HCT116 (cell line): ENCODE data around the gene XYLT1.

ENCODE experiments used
- CEBPB ChIP-seq: IDR thresholded peaks from 2 replicates; pipeline ENCODE4 v1.6.1; 2012; ENCODE audit warnings: low read depth
- EGR1 ChIP-seq: IDR thresholded peaks from 2 replicates; pipeline ENCODE4 v1.6.1; 2012; ENCODE audit warnings: low read depth
- EZH2 ChIP-seq: fragments of 200-600 bp; sonication (generic); IDR thresholded peaks from 2 replicates; pipeline ENCODE4 v1.6.1; 2017; ENCODE audit warnings: antibody characterized with exemption, mixed run types
- POLR2A ChIP-seq: IDR thresholded peaks from 2 replicates; pipeline ENCODE4 v1.7.0; 2011; ENCODE audit warnings: borderline replicate concordance; ENCODE audit not compliant: insufficient read depth, insufficient read length; ENCODE audit errors: extremely low read depth
- POLR2AphosphoS5 ChIP-seq: IDR thresholded peaks from 2 replicates; pipeline ENCODE4 v1.6.1; 2011; ENCODE audit warnings: mild to moderate bottlenecking, low read depth, low read length, moderate library complexity
- TF ChIP-seq, protein P1 (sequence below): IDR thresholded peaks from 2 replicates; pipeline ENCODE4 v1.6.1; 2012
- TF ChIP-seq, protein P2 (sequence below), 3 experiments: fragments of 200-600 bp in 1 of 3; sonication (generic) in 1 of 3; IDR thresholded peaks in 2 of 3; conservative IDR thresholded peaks in 1 of 3; 2 replicates each; pipeline ENCODE4 v1.5.1; 2012 to 2017; ENCODE audit warnings: low read depth in 2 of 3, low read length in 2 of 3, antibody characterized with exemption in 1 of 3, borderline replicate concordance in 1 of 3, control low read depth in 1 of 3, mild to moderate bottlenecking in 1 of 3, mixed read lengths in 1 of 3, mixed run types in 1 of 3, moderate library complexity in 1 of 3; ENCODE audit not compliant: insufficient read depth in 1 of 3
- TF ChIP-seq, protein P3 (sequence below): IDR thresholded peaks from 2 replicates; pipeline ENCODE4 v1.6.1; 2011; ENCODE audit warnings: mild to moderate bottlenecking, low read length, moderate library complexity; ENCODE audit not compliant: insufficient replicate concordance; ENCODE audit errors: extremely low read depth

DNA sequence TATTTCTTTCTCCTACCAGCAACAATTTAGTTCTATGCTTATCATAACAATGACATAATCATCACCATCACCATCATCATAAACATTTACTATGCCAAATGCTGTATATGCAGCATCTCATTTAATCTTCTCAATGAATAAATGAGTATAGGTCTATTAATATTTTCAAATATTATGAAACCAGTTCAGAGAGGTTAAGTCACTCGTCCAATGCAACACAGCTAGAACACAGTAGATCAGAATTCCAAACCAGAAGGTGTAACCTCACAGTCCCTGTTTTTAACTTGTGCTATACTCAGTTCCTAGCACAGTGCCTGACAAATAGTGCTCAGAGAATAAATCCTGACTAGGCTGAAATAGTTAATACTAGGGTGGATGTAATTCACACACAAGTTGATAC lies 314.8 kb downstream of the XYLT1 start:
- TF ChIP-seq EZH2 (no peak), EGR1 (no peak), CEBPB (no peak), POLR2A (no peak), POLR2AphosphoS5 (no peak)
- TF ChIP-seq, protein P1, sequence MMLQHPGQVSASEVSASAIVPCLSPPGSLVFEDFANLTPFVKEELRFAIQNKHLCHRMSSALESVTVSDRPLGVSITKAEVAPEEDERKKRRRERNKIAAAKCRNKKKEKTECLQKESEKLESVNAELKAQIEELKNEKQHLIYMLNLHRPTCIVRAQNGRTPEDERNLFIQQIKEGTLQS, result no peak
- TF ChIP-seq, protein P2, sequence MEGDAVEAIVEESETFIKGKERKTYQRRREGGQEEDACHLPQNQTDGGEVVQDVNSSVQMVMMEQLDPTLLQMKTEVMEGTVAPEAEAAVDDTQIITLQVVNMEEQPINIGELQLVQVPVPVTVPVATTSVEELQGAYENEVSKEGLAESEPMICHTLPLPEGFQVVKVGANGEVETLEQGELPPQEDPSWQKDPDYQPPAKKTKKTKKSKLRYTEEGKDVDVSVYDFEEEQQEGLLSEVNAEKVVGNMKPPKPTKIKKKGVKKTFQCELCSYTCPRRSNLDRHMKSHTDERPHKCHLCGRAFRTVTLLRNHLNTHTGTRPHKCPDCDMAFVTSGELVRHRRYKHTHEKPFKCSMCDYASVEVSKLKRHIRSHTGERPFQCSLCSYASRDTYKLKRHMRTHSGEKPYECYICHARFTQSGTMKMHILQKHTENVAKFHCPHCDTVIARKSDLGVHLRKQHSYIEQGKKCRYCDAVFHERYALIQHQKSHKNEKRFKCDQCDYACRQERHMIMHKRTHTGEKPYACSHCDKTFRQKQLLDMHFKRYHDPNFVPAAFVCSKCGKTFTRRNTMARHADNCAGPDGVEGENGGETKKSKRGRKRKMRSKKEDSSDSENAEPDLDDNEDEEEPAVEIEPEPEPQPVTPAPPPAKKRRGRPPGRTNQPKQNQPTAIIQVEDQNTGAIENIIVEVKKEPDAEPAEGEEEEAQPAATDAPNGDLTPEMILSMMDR (IDR thresholded peaks at IDR 0.05 in 2 of 3, conservative IDR thresholded peaks at IDR 0.05 in 1 of 3; ENCODE audit: borderline replicate concordance in 1 of 3, insufficient read depth in 1 of 3, low read depth in 2 of 3, low read length in 2 of 3), result no peak
- TF ChIP-seq, protein P3, sequence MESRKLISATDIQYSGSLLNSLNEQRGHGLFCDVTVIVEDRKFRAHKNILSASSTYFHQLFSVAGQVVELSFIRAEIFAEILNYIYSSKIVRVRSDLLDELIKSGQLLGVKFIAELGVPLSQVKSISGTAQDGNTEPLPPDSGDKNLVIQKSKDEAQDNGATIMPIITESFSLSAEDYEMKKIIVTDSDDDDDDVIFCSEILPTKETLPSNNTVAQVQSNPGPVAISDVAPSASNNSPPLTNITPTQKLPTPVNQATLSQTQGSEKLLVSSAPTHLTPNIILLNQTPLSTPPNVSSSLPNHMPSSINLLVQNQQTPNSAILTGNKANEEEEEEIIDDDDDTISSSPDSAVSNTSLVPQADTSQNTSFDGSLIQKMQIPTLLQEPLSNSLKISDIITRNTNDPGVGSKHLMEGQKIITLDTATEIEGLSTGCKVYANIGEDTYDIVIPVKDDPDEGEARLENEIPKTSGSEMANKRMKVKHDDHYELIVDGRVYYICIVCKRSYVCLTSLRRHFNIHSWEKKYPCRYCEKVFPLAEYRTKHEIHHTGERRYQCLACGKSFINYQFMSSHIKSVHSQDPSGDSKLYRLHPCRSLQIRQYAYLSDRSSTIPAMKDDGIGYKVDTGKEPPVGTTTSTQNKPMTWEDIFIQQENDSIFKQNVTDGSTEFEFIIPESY, result no peak
